Glomerular visceral epithelial cell (primary cell): ENCODE measurements around the gene RBL1.

ENCODE experiments used
- DNase-seq: peaks from one replicate; pipeline ENCODE4 v3.0.0-alpha.2; 2016; ENCODE audit errors: extremely low spot score

RBL1 gene

GRCh38 chr20:36950414-36951197 is 145.2 kb downstream of the RBL1 start:
- peak; percentile 66 for DNase-seq
